Fibroblast of the aortic adventitia (primary cell): ENCODE measurements around the gene CNTN5. TPM values are rescaled to one million over a fixed set of nuclear protein-coding genes. Genes with fewer than 3 reads are reported as not detected.

Experiments used
- DNase-seq: peaks from one replicate; pipeline ENCODE4 v3.0.0-alpha.2; 2010; ENCODE audit warnings: low read depth
- H3K4me3 ChIP-seq: 2 replicates; pipeline ENCODE4 v1.5.1; 2011; ENCODE audit warnings: low read depth, mild to moderate bottlenecking, control low read depth, low read length, moderate library complexity
- CTCF ChIP-seq: IDR thresholded peaks from 2 replicates; pipeline ENCODE4 v1.5.1; 2011; ENCODE audit warnings: mild to moderate bottlenecking, low read length, control low read depth, inconsistent platforms; ENCODE audit not compliant: insufficient read depth
- total RNA-seq: library from RNA; depleted of rRNA; stranded (reverse); fragments of >200 nt; gene quantifications from 2 replicates; pipeline ENCODE4 v1.2.3, GENCODE V29; 2012; ENCODE audit warnings: low replicate concordance

CNTN5 gene
- 0.90 TPM in 1 of 2 replicates, not detected in the other for total RNA-seq

- DNase-seq: no peak
- H3K4me3 ChIP-seq: no peak within 1 kb of the TSS
- no peak for TF ChIP-seq CTCF
These were observed at the start of gene CNTN5 for GRCh38 chr11:99020352-99021225. TSS of gene CNTN5 (plus strand) at chr11:99020949.

GRCh38 chr11:98979205-98979604, 41.5 kb upstream of the CNTN5 start:
- DNase-seq: no peak
- no peak overlapping the region for H3K4me3 ChIP-seq
- no peak for TF ChIP-seq CTCF

GRCh38 chr11:99015634-99016454, 4.9 kb upstream of the CNTN5 start:
- DNase-seq: peak; percentile 62
- no peak overlapping the region for H3K4me3 ChIP-seq
- TF ChIP-seq CTCF: peak; percentile 86

GRCh38 chr11:99019696-99020095, 1.1 kb upstream of the CNTN5 start:
- DNase-seq: no peak

GRCh38 chr11:99037057-99037456, 16.3 kb downstream of the CNTN5 start:
- DNase-seq: no peak
- no peak overlapping the region for H3K4me3 ChIP-seq
- no peak for TF ChIP-seq CTCF

More at GRCh38 chr11:99019696-99020095, 1.1 kb upstream of the CNTN5 start:
- no peak for TF ChIP-seq CTCF
- H3K4me3 ChIP-seq: no peak overlapping the region

GRCh38 chr11:99063331-99063730, 42.6 kb downstream of the CNTN5 start:
- no peak for TF ChIP-seq CTCF
- no peak for DNase-seq
- no peak overlapping the region for H3K4me3 ChIP-seq
